Upper lobe of right lung (tissue), 1 donor: ENCODE measurements around the gene CACNB3. TPM values are rescaled to one million over a fixed set of nuclear protein-coding genes. Genes with fewer than 3 reads are reported as not detected.
A peak's percentile ranks its signal among the peaks of the same experiment; 100 is the strongest.

Experiments
- ATAC-seq: fragments of 200-7000 bp; cut with Tn5 transposase; one replicate; pipeline ENCODE4 v1.9.1; 2020; ENCODE audit warnings: mild to moderate bottlenecking, moderate library complexity
- DNase-seq: peaks from one replicate; pipeline ENCODE4 v3.0.0-alpha.2; 2020
- H3K27ac ChIP-seq: fragments of 200-600 bp; one replicate; pipeline ENCODE4 v1.8.0; 2022
- H3K27me3 ChIP-seq: fragments of 200-600 bp; one replicate; pipeline ENCODE4 v1.8.0; 2022; ENCODE audit warnings: mild to moderate bottlenecking
- H3K36me3 ChIP-seq: fragments of 200-600 bp; one replicate; pipeline ENCODE4 v1.8.0; 2022
- H3K4me1 ChIP-seq: fragments of 200-600 bp; one replicate; pipeline ENCODE4 v1.8.0; 2022
- H3K4me3 ChIP-seq: fragments of 200-600 bp; one replicate; pipeline ENCODE4 v1.8.0; 2022; ENCODE audit warnings: mild to moderate bottlenecking
- H3K9me3 ChIP-seq: fragments of 200-600 bp; one replicate; pipeline ENCODE4 v1.8.0; 2022
- CTCF ChIP-seq: fragments of 200-600 bp; IDR thresholded peaks from one replicate; pipeline ENCODE4 v1.8.0; 2022; ENCODE audit warnings: antibody characterized with exemption
- intact Hi-C: fragments of 100-400 bp; cut with DNase I; formaldehyde crosslinking; loops from one replicate; pipeline ENCODE4 v1.11.0; 2022
- long read RNA-seq: library from polyadenylated mRNA; unstranded; transcript quantifications from one replicate; pipeline ENCODE4 v2.0.0, GENCODE V29; 2021
- total RNA-seq: library from RNA; stranded (reverse); fragmentation: NEBNext Ultra II Directional; extraction: Animal tissue kit (Norgen Biotek cat#: 25700); gene quantifications from one replicate; pipeline ENCODE4 v1.2.1, GENCODE V29; 2021
- donor health status: DM: no; HTN: yes; CAD: no; lungs with severe emphysema.

Gene CACNB3
- total RNA-seq = 24.4 TPM
- long read RNA-seq, partial matches to known transcripts = 4 of 12 reads
- long read RNA-seq, other reads (novel, unspliced or antisense) = 7 of 12 reads

- peak within 1 kb of the TSS; percentile 70 for H3K4me3 ChIP-seq
- H3K9me3 ChIP-seq = no peaks in the 10 kb centered on the region
- no peak within 1 kb of the TSS for H3K27ac ChIP-seq
- DNase-seq (peak; percentile 85), ATAC-seq (peak; percentile 37)
- H3K36me3 ChIP-seq = no peaks in the 10 kb centered on the region
- TF ChIP-seq CTCF = no peak
- peaks cover 25% of the 10 kb centered on the region for H3K4me1 ChIP-seq
- H3K27me3 ChIP-seq = no peaks in the 10 kb centered on the region
- intact Hi-C loops = no loop called here
These were observed at the start of gene CACNB3 for GRCh38 chr12:48817873-48818830. Gene CACNB3 (plus strand): TSS chr12:48818496. CDS start chr12:48818930, 434 bp downstream.

GRCh38 chr12:48768736-48769135, 49.6 kb upstream of the CACNB3 start:
- Histone ChIP-seq H3K27me3 (no peaks in the 10 kb centered on the region), H3K27ac (no peak overlapping the region), H3K9me3 (no peaks in the 10 kb centered on the region), H3K36me3 (peaks cover 46% of the 10 kb centered on the region), H3K4me1 (peaks cover 22% of the 10 kb centered on the region), H3K4me3 (no peak overlapping the region)
- intact Hi-C loops = no loop called here
- ATAC-seq (no peak), DNase-seq (no peak)
- no peak for TF ChIP-seq CTCF

- H3K36me3 ChIP-seq = peaks cover 66% of the 10 kb centered on the region
These were observed 47.5 kb upstream of the CACNB3 start for GRCh38 chr12:48770756-48771155.

GRCh38 chr12:48771588-48772112, 46.6 kb upstream of the CACNB3 start:
- Histone ChIP-seq H3K4me3 (no peak overlapping the region), H3K9me3 (no peaks in the 10 kb centered on the region), H3K27me3 (no peaks in the 10 kb centered on the region), H3K4me1 (peaks cover 7% of the 10 kb centered on the region), H3K27ac (no peak overlapping the region), H3K36me3 (peaks cover 71% of the 10 kb centered on the region)
- intact Hi-C loops = no loop called here
- TF ChIP-seq CTCF = no peak
- no peak for DNase-seq
- no peak for ATAC-seq

More at GRCh38 chr12:48770756-48771155, 47.5 kb upstream of the CACNB3 start:
- Histone ChIP-seq H3K27ac (no peak overlapping the region), H3K9me3 (no peaks in the 10 kb centered on the region), H3K27me3 (no peaks in the 10 kb centered on the region), H3K4me3 (no peak overlapping the region), H3K4me1 (peaks cover 16% of the 10 kb centered on the region)
- no peak for ATAC-seq
- no peak for DNase-seq
- no peak for TF ChIP-seq CTCF
- intact Hi-C loops = no loop called here

GRCh38 chr12:48773686-48774085, 44.6 kb upstream of the CACNB3 start:
- DNase-seq = no peak
- Histone ChIP-seq H3K27ac (no peak overlapping the region), H3K9me3 (no peaks in the 10 kb centered on the region), H3K4me3 (no peak overlapping the region), H3K27me3 (no peaks in the 10 kb centered on the region), H3K4me1 (no peaks in the 10 kb centered on the region), H3K36me3 (peaks cover 61% of the 10 kb centered on the region)
- TF ChIP-seq CTCF = no peak
- no peak for ATAC-seq
- intact Hi-C loops = no loop called here
